ENCODE results near the gene CNTFR. TPM values are rescaled to one million over a fixed set of nuclear protein-coding genes. Genes with fewer than 3 reads are reported as not detected.

CNTFR gene
- polyA plus RNA-seq, 1 donor (not counting 4 experiments of a cell fraction or from before 2014, with no cell fraction given) = 0.42 TPM

DNA sequence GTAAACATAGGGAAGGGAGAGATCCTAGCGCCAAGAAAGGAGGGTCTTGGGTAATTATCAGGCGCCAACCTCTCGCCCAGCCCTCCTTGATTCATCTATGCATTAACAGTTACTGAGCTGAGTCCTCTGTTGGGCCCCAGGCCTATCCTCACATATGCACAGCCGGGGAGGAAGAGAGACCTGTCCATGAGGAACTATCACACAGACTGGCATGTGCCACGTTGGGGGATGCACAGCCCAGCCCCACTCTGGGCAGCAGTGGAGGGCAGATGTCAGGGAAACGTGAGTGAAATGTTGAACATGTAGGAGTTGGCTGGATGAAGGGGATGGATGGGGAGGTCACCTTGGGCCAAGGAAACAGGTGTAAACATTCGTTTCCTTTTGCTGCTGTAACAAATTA, 48.0 kb downstream of the CNTFR start:
- no peak overlapping the region for H3K4me3 ChIP-seq (ENCODE audit: control insufficient read depth in 2 of 3, extremely low read depth in 1 of 3, insufficient read depth in 2 of 3, low read depth in 1 of 3, low read length in 3 of 3)
- no peaks in the 10 kb centered on the region for H4K20me1 ChIP-seq (ENCODE audit: control insufficient read depth, extremely low read depth, insufficient read depth, low read length)
- H3K9me3 ChIP-seq (ENCODE audit: control insufficient read depth, low read depth, low read length) = no peaks in the 10 kb centered on the region
- no peak overlapping the region for H3K4me2 ChIP-seq (ENCODE audit: control insufficient read depth, extremely low read depth, insufficient read depth, low read depth, low read length)
- H3K9ac ChIP-seq (ENCODE audit: control insufficient read depth, extremely low read depth, insufficient read depth, low read length) = no peak overlapping the region
- peaks cover 8% of the 10 kb centered on the region for H3K4me1 ChIP-seq (ENCODE audit: control insufficient read depth, extremely low read depth, insufficient read depth, low read length)
- H3K9me1 ChIP-seq (ENCODE audit: control insufficient read depth, extremely low read depth, insufficient read depth, low read length) = no peaks in the 10 kb centered on the region
- H3K36me3 ChIP-seq (ENCODE audit: control insufficient read depth in 2 of 2, extremely low read depth in 1 of 2, insufficient read depth in 2 of 2, low read length in 2 of 2) = no peaks in the 10 kb centered on the region
- DNase-seq (ENCODE audit: low read depth, low spot score) (no peak), FAIRE-seq (no peak)
- TF ChIP-seq EZH2 (IDR thresholded peaks at IDR 0.05; ENCODE audit: low read length) (no peak), CTCF (optimal IDR thresholded peaks at IDR 0.05 in 1 of 3, IDR thresholded peaks at IDR 0.05 in 1 of 3, conservative IDR thresholded peaks at IDR 0.05 in 1 of 3; ENCODE audit: extremely low read depth in 1 of 3, insufficient read depth in 2 of 3, low read length in 3 of 3) (no peak)
- no peak overlapping the region for H3K27ac ChIP-seq (ENCODE audit: control insufficient read depth, insufficient read depth, low read length)
- dilution Hi-C loops (cut with MboI; ENCODE audit: extremely low pct_ligation_motif_present, low sequenced_read_pairs) = no loop called here
- H3K27me3 ChIP-seq (ENCODE audit: control insufficient read depth, extremely low read depth, insufficient read depth, low read length) = peaks cover 11% of the 10 kb centered on the region
- no peaks in the 10 kb centered on the region for H3K79me2 ChIP-seq (ENCODE audit: control insufficient read depth, insufficient read depth, low read length)
- H2AFZ ChIP-seq (ENCODE audit: control insufficient read depth, low read length) = no peak overlapping the region

GRCh38 chr9:34540827-34541226, 48.7 kb downstream of the CNTFR start:
- dilution Hi-C loops (cut with MboI; ENCODE audit: extremely low pct_ligation_motif_present, low sequenced_read_pairs) = no loop called here
- Histone ChIP-seq H3K9ac (ENCODE audit: control insufficient read depth, extremely low read depth, insufficient read depth, low read length) (no peak overlapping the region), H2AFZ (ENCODE audit: control insufficient read depth, low read length) (no peak overlapping the region), H3K9me3 (ENCODE audit: control insufficient read depth, low read depth, low read length) (no peaks in the 10 kb centered on the region), H3K27ac (ENCODE audit: control insufficient read depth, insufficient read depth, low read length) (no peak overlapping the region), H3K9me1 (ENCODE audit: control insufficient read depth, extremely low read depth, insufficient read depth, low read length) (no peaks in the 10 kb centered on the region), H3K4me1 (ENCODE audit: control insufficient read depth, extremely low read depth, insufficient read depth, low read length) (peaks cover 8% of the 10 kb centered on the region), H4K20me1 (ENCODE audit: control insufficient read depth, extremely low read depth, insufficient read depth, low read length) (no peaks in the 10 kb centered on the region), H3K27me3 (ENCODE audit: control insufficient read depth, extremely low read depth, insufficient read depth, low read length) (peaks cover 13% of the 10 kb centered on the region), H3K79me2 (ENCODE audit: control insufficient read depth, insufficient read depth, low read length) (no peaks in the 10 kb centered on the region), H3K36me3 (ENCODE audit: control insufficient read depth in 2 of 2, extremely low read depth in 1 of 2, insufficient read depth in 2 of 2, low read length in 2 of 2) (no peaks in the 10 kb centered on the region), H3K4me3 (ENCODE audit: control insufficient read depth in 2 of 3, extremely low read depth in 1 of 3, insufficient read depth in 2 of 3, low read depth in 1 of 3, low read length in 3 of 3) (no peak overlapping the region), H3K4me2 (ENCODE audit: control insufficient read depth, extremely low read depth, insufficient read depth, low read depth, low read length) (no peak overlapping the region)
- TF ChIP-seq EZH2 (IDR thresholded peaks at IDR 0.05; ENCODE audit: low read length) = no peak
- peak in 1 of 3 experiments; percentile 15 for TF ChIP-seq CTCF (optimal IDR thresholded peaks at IDR 0.05 in 1 of 3, IDR thresholded peaks at IDR 0.05 in 1 of 3, conservative IDR thresholded peaks at IDR 0.05 in 1 of 3; ENCODE audit: extremely low read depth in 1 of 3, insufficient read depth in 2 of 3, low read length in 3 of 3)
- DNase-seq (ENCODE audit: low read depth, low spot score) = no peak
- FAIRE-seq = peak; percentile 98
